CD4-positive, alpha-beta T cell (primary cell): ENCODE measurements around the gene RLIM. TPM values are rescaled to one million over a fixed set of nuclear protein-coding genes. Genes with fewer than 3 reads are reported as not detected.

Experiments used
- ATAC-seq: fragments of 200-7000 bp; cut with Tn5 transposase; one replicate; pipeline ENCODE4 v1.10.0; 2022; ENCODE audit warnings: mild to moderate bottlenecking; ENCODE audit not compliant: poor library complexity
- CTCF ChIA-PET: fragments of 350-600 bp; sonication (Branson Sonifier 250); formaldehyde crosslinking; loops from one replicate; lab custom pipeline; 2021; ENCODE audit warnings: antibody characterized with exemption, inconsistent platforms; lab: Charles Lee
- POLR2A ChIA-PET: fragments of 350-600 bp; sonication (Branson Sonifier 250); formaldehyde crosslinking; loops from one replicate; lab custom pipeline; 2021; ENCODE audit warnings: antibody characterized with exemption, inconsistent platforms; lab: Charles Lee
- DNase-seq, 14 experiments: peaks; one replicate each; pipeline ENCODE4 v3.0.0-alpha.2; 2013 to 2020; ENCODE audit warnings: mixed read lengths in 2 of 14
- H3K27ac ChIP-seq, 2 donors: one replicate each; pipeline versions ENCODE4 v1.5.1 to v1.7.0; 2013; ENCODE audit warnings: low read length in 2 of 2, low read depth in 1 of 2, mild to moderate bottlenecking in 1 of 2
- H3K27me3 ChIP-seq, 2 experiments: 1 replicate in 1 of 2; 2 replicates in 1 of 2; pipeline versions ENCODE4 v1.6.1 to v1.7.0; 2013; ENCODE audit warnings: low read length in 2 of 2, control low read depth in 1 of 2, mild to moderate bottlenecking in 1 of 2, moderate library complexity in 1 of 2; ENCODE audit not compliant: insufficient read depth in 2 of 2, control insufficient read depth in 1 of 2
- H3K36me3 ChIP-seq: one replicate; pipeline ENCODE4 v1.6.1; 2013; ENCODE audit warnings: low read length, control low read depth; ENCODE audit not compliant: insufficient read depth
- H3K4me1 ChIP-seq: one replicate; pipeline ENCODE4 v1.6.1; 2013; ENCODE audit warnings: low read length, control low read depth; ENCODE audit not compliant: insufficient read depth
- H3K4me3 ChIP-seq: one replicate; pipeline ENCODE4 v1.5.1; 2013; ENCODE audit warnings: mild to moderate bottlenecking, low read length, moderate library complexity
- H3K9me3 ChIP-seq, 2 experiments: 1 replicate in 1 of 2; 2 replicates in 1 of 2; pipeline versions ENCODE4 v1.6.1 to v1.7.0; 2013; ENCODE audit warnings: low read length in 2 of 2, mild to moderate bottlenecking in 2 of 2, control low read depth in 1 of 2, moderate library complexity in 1 of 2; ENCODE audit not compliant: control insufficient read depth in 1 of 2, insufficient read depth in 1 of 2
- H3K27ac Mint-ChIP-seq: one replicate; pipeline ENCODE4 v1.8.0; 2020; ENCODE audit warnings: mixed read lengths
- H3K27me3 Mint-ChIP-seq: one replicate; pipeline ENCODE4 v1.8.0; 2021; ENCODE audit warnings: mixed read lengths
- H3K36me3 Mint-ChIP-seq: one replicate; pipeline ENCODE4 v1.8.0; 2021; ENCODE audit warnings: low read depth, mixed read lengths
- H3K4me1 Mint-ChIP-seq: one replicate; pipeline ENCODE4 v1.8.0; 2021; ENCODE audit warnings: low read depth, mixed read lengths
- H3K4me3 Mint-ChIP-seq: one replicate; pipeline ENCODE4 v1.8.0; 2020; ENCODE audit warnings: mild to moderate bottlenecking, mixed read lengths
- H3K9me3 Mint-ChIP-seq: one replicate; pipeline ENCODE4 v1.8.0; 2020; ENCODE audit warnings: mixed read lengths
- CTCF ChIP-seq: fragments of 200-600 bp; IDR thresholded peaks from one replicate; pipeline ENCODE4 v1.8.0; 2022; ENCODE audit warnings: antibody characterized with exemption, mild to moderate bottlenecking
- intact Hi-C, 2 experiments: fragments of 100-400 bp; cut with DNase I in 1 of 2; cut with micrococcal nuclease in 1 of 2; formaldehyde crosslinking; loops; one replicate each; pipeline versions ENCODE4 v1.15.1 to v1.9.0; 2023 to 2025; cut with DNase I, micrococcal nuclease
- total RNA-seq, 174 experiments: library from RNA in 2 of 174; stranded (reverse) in 2 of 174; gene quantifications; one replicate each; pipeline ENCODE4 v1.2.3 and lab custom pipeline; 2021 to 2026

The RLIM gene
- total RNA-seq, 2 experiments from 2014 or later, result 71.0 to 73.6 TPM

- Mint-ChIP-seq H3K27me3 (no peaks in the 10 kb centered on the region), H3K36me3 (no peaks in the 10 kb centered on the region), H3K27ac (no peak overlapping the region), H3K9me3 (no peaks in the 10 kb centered on the region), H3K4me1 (no peaks in the 10 kb centered on the region), H3K4me3 (no peak overlapping the region)
- no peak for TF ChIP-seq CTCF
- H3K4me3 ChIP-seq, result no peak overlapping the region
- no peak overlapping the region for H3K27ac ChIP-seq
- no peaks in the 10 kb centered on the region for H3K36me3 ChIP-seq
- POLR2A ChIA-PET, result interaction anchor here (1.0 kb wide), 1 partner anchor 36 kb away, joined by 4 read pairs; the partner anchor contains the start of gene RLIM
- DNase-seq (no peak), ATAC-seq (no peak)
- H3K27me3 ChIP-seq, result no peaks in the 10 kb centered on the region
- no peaks in the 10 kb centered on the region for H3K9me3 ChIP-seq
- intact Hi-C loops, result no loop called here
- no peaks in the 10 kb centered on the region for H3K4me1 ChIP-seq
- CTCF ChIA-PET, result no interaction called here
Measured at GRCh38 chrX:74578137-74578536, 36.3 kb downstream of the RLIM start.

GRCh38 chrX:74557378-74557777 lies 57.0 kb downstream of the RLIM start:
- no peak overlapping the region for H3K4me3 ChIP-seq
- TF ChIP-seq CTCF, result no peak
- no peaks in the 10 kb centered on the region for H3K4me1 Mint-ChIP-seq
- POLR2A ChIA-PET, result no interaction called here
- no peaks in the 10 kb centered on the region for H3K27me3 Mint-ChIP-seq
- DNase-seq (no peak), ATAC-seq (no peak)
- H3K9me3 ChIP-seq, result no peaks in the 10 kb centered on the region
- H3K36me3 Mint-ChIP-seq, result no peaks in the 10 kb centered on the region
- no peaks in the 10 kb centered on the region for H3K36me3 ChIP-seq
- no peaks in the 10 kb centered on the region for H3K27me3 ChIP-seq
- CTCF ChIA-PET, result interaction anchor here (1.0 kb wide), 1 partner anchor 10 kb away, joined by 3 read pairs; no protein-coding TSS in a partner anchor
- intact Hi-C loops, result no loop called here
- H3K9me3 Mint-ChIP-seq, result no peaks in the 10 kb centered on the region
- H3K4me3 Mint-ChIP-seq, result no peak overlapping the region
- no peaks in the 10 kb centered on the region for H3K4me1 ChIP-seq
- no peak overlapping the region for H3K27ac ChIP-seq
- H3K27ac Mint-ChIP-seq, result no peak overlapping the region

GRCh38 chrX:74551934-74552333 lies 62.5 kb downstream of the RLIM start:
- TF ChIP-seq CTCF, result no peak
- ATAC-seq (no peak), DNase-seq (no peak)
- CTCF ChIA-PET, result no interaction called here
- Histone ChIP-seq H3K9me3 (no peaks in the 10 kb centered on the region), H3K27me3 (no peaks in the 10 kb centered on the region), H3K4me1 (peaks cover 7% of the 10 kb centered on the region), H3K36me3 (no peaks in the 10 kb centered on the region), H3K4me3 (no peak overlapping the region), H3K27ac (no peak overlapping the region)
- POLR2A ChIA-PET, result no interaction called here
- H3K36me3 Mint-ChIP-seq, result no peaks in the 10 kb centered on the region
- intact Hi-C loops, result loop anchor here (2.0 to 5.0 kb wide), 3 partner anchors 60 to 695 kb away; no protein-coding TSS in a partner anchor
- H3K27me3 Mint-ChIP-seq, result no peaks in the 10 kb centered on the region
- no peak overlapping the region for H3K4me3 Mint-ChIP-seq
- peaks cover 5% of the 10 kb centered on the region for H3K4me1 Mint-ChIP-seq
- no peak overlapping the region for H3K27ac Mint-ChIP-seq
- no peaks in the 10 kb centered on the region for H3K9me3 Mint-ChIP-seq
